GM18511 (cell line): ENCODE results near the gene IL3.

Experiments
- ATAC-seq: cut with Tn5 transposase; IDR thresholded peaks from one replicate; pipeline ENCODE4 v1.9.1; 2021; ENCODE audit warnings: mild to moderate bottlenecking, moderate library complexity; ENCODE audit not compliant: unreplicated experiment

IL3 gene

DNA sequence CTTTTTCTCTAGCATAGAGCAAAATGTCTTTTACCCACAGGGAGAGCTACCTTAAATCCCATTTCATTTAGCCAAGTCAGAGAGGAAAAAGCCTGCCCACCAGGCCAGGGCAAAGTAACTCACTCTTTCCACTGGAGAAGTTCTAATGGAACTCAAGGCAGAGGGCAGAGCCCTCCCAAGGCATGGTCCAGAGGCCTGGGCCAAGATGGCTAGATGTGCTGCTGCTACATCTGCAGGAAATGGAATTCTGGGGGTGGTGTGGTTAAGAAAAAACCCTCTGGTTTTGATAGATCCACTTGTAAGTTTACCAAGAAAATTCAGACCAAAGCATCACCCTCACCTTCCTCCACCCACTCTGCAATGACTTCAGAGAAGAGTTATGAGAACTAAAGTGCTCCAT, 50.5 kb downstream of the IL3 start:
- no peak for ATAC-seq

DNA sequence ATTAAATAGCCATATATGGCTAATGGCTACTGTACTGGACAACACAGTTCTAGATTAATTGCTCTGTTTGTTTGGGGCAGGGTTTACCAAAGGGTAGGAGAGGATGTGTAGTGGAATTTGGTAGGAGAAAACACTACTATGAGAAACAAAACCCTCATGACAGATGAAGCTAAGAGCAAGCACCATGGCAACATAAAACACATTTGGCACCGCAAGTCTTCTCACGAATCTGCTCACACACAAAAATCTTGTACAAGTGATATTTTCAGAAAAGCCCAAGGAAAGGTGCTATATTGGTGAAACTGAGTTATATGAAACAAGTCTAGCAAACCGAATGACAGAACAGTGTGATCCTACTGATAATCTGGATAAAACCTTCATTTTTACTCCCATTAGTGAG, 51.7 kb downstream of the IL3 start:
- no peak for ATAC-seq
